ENCODE data around the gene RAD51B. TPM values are rescaled to one million over a fixed set of nuclear protein-coding genes. Genes with fewer than 3 reads are reported as not detected.

Gene RAD51B
- total and polyA plus RNA-seq, 2 of the 13 experiments (the other 11 are each of a cell fraction or from before 2014, with no cell fraction given), result 7.0 to 9.5 TPM

GRCh38 chr14:68168460-68169109 is 349.0 kb downstream of the RAD51B start:
- H4K20me1 ChIP-seq (ENCODE audit: insufficient read depth, low read length), result no peaks in the 10 kb centered on the region
- POLR2A ChIA-PET, result no interaction called here
- no peak for ATAC-seq
- H3K36me3 ChIP-seq (replicated peaks in 1 of 2; ENCODE audit: control insufficient read depth in 1 of 2, insufficient read depth in 2 of 2, low read length in 2 of 2), result no peaks in the 10 kb centered on the region
- peaks cover 71% of the 10 kb centered on the region for H3K4me1 ChIP-seq (ENCODE audit: insufficient read depth, low read length)
- H2AFZ ChIP-seq (ENCODE audit: low read length), result no peak overlapping the region
- no peak overlapping the region for H3K4me2 ChIP-seq (ENCODE audit: low read depth, low read length)
- FAIRE-seq, result no peak
- intact Hi-C loops (cut with micrococcal nuclease; ENCODE audit: unreplicated experiment), result no loop called here
- no peak overlapping the region for H3K4me3 ChIP-seq (replicated peaks in 1 of 3; ENCODE audit: insufficient read depth in 1 of 3, low read depth in 2 of 3, low read length in 3 of 3)
- DNase-seq (ENCODE audit: low spot score), result no peak
- no peak overlapping the region for H3K9ac ChIP-seq (ENCODE audit: insufficient read depth, low read depth, low read length)
- CTCF ChIA-PET (ENCODE audit: low intra/inter-chr PET ratio, low total read pairs), result no interaction called here
- in situ Hi-C loops (cut with HindIII; ENCODE audit: extremely low pct_ligation_motif_present, low pct_unique_long_range_greater_than_20kb), result no loop called here
- BruUV-seq (replicated peaks), result no TSS peak
- no peaks in the 10 kb centered on the region for H3K27me3 ChIP-seq (ENCODE audit: control insufficient read depth in 1 of 2, insufficient read depth in 2 of 2, low read length in 2 of 2)
- H3K27ac ChIP-seq (ENCODE audit: extremely low read length, insufficient read depth, low read length), result no peak overlapping the region
- 100% methylated on average over 1 of the region's 1 CpG for WGBS (ENCODE audit: low lambda C conversion rate)
- H3K79me2 ChIP-seq (ENCODE audit: insufficient read depth, low read length), result no peaks in the 10 kb centered on the region
- H3K9me3 ChIP-seq (ENCODE audit: low read length), result no peaks in the 10 kb centered on the region
- TF ChIP-seq ISL2 (CRISPR knock-in tag; IDR thresholded peaks at IDR 0.05) (no peak), CTCF (CRISPR knock-in tag; IDR thresholded peaks at IDR 0.05) (no peak), HOXA5 (CRISPR knock-in tag; IDR thresholded peaks at IDR 0.05) (no peak), ZBTB14 (CRISPR knock-in tag; IDR thresholded peaks at IDR 0.05) (no peak), ZBTB40 (IDR thresholded peaks at IDR 0.05) (no peak), ZBTB40 (CRISPR knock-in tag; IDR thresholded peaks at IDR 0.05) (no peak), ZC3H4 (CRISPR knock-in tag; IDR thresholded peaks at IDR 0.05; ENCODE audit: borderline replicate concordance) (no peak), ZNF775 (CRISPR knock-in tag; IDR thresholded peaks at IDR 0.05; ENCODE audit: borderline replicate concordance) (no peak), MAFF (IDR thresholded peaks at IDR 0.05; ENCODE audit: low read depth, low read length) (no peak), SMAD3 (CRISPR knock-in tag; IDR thresholded peaks at IDR 0.05) (no peak), AHR (CRISPR knock-in tag; IDR thresholded peaks at IDR 0.05) (no peak), HBP1 (CRISPR knock-in tag; IDR thresholded peaks at IDR 0.05; ENCODE audit: low read depth) (no peak)

Measured in HepG2 (cell line).